Islet precursor cell (in vitro differentiated cells): Measurements from ENCODE around the gene SYT6.

Experiments
- DNase-seq: peaks from one replicate; pipeline ENCODE4 v3.0.0-alpha.2; 2018

The SYT6 gene

DNA sequence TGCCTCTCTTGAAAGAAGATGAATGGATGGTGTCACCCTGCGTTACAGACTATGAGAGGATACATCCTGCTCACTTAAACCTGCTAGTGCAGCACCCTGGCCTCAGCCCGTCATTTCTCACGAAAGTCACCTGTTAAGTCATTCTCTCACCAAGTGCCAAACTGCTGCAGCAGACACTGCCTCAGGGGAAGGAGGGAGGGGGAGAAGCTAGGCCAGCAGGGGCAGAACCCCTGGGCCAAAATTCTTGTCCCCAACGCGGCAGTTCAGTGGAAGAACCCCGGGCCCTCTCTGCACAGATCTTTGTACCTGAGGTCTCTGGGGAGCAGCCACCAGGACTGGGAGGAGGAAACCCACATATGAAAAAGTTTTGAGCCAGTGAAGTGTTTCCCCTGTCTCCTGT lies 37.6 kb downstream of the SYT6 start:
- peak; percentile 68 for DNase-seq

GRCh38 chr1:114114185-114115094 lies 39.2 kb downstream of the SYT6 start:
- DNase-seq, result no peak

GRCh38 chr1:114113411-114114184 lies 40.1 kb downstream of the SYT6 start:
- no peak for DNase-seq

DNA sequence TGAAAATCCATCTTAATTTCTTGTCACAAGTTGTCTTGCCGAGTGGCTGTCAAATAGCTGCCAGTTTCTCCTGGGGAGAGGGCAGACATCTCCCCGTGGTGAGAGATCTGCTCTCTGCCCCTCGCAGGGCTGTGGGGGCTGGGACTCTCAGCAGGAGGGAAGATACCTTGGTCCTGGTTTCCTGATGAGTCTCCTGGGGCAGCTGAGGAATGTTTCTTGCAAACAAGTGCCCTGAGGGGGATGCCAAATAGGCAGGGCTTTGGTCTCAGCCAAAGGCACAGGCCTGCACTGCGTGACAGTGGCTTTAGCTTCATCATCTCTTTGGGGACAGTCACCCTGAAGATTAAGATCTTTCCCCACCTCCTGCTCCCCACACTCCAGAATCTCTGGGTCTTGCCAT lies 40.9 kb downstream of the SYT6 start:
- DNase-seq, result peak; percentile 87

GRCh38 chr1:114111731-114112641 lies 41.7 kb downstream of the SYT6 start:
- DNase-seq, result no peak

DNA sequence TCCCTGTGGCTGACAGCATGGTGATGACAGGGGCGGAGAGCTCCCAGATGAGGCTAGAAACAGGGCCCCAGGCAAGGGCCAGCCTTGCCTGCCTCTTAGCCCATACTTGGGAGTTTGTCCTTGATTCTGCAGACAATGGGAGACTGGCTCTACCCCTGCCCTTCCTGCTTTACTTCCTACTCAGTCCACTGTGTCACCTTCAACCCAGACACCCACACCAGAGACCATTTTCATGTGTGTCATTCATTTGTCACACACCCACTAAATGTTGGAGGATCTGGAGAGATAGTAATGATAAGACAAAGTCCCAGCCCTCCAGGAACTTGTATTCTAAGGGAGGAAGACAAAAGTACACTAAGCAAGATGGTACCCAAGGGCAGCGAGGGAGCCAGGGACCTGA lies 43.7 kb downstream of the SYT6 start:
- DNase-seq, result no peak

DNA sequence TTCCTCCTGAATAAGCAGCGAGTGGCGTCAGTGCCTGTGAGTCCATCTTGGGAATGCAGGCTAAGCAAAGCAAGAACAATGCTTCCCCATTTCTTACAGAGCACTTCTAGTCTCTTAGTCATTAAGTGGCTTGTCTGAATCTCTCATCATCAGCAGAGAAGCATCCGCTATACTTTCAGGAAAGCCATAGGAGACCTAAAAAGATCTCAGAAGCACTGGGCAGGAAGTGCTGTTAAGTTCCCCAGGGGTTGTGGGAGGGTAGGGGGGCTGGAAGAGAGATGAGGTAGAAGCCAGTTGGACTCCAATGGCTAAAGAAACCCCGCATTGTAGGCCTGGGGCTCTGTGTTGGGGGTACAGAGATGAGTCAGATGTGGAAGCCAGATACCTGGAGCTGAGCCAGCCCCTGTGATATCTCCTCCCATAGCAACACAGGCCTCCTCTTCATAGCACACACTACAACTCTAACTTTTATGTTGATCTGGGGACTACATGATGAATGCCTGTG lies 44.9 kb downstream of the SYT6 start:
- DNase-seq, result no peak

GRCh38 chr1:114107474-114108435 lies 45.9 kb downstream of the SYT6 start:
- DNase-seq, result no peak

DNA sequence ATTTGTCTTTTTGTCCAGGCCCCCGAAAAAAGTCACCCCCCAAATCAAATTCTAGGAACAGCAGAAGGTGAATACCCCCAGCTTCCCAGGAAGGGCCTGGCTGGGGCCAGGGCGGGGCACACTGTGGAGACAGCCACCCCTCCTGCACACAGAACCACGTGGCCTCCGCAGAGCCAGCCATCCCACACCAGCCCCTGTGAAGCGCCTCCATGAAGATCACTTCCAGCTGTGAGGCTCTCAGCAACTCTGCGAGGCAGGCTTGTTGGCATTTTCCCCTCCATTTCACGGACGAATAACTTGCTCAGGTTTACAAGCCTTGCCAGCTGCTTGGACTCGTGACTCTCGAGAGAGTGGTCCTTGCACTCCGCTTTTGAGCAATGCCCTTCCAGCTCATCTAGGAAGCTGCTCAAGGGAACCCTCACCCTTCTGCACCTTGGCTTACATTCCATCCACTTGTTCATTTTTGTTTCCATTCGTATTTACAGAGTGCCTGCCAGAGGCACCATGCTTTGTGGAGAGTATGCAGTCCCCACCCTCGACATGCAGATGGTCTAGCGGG lies 48.2 kb downstream of the SYT6 start:
- no peak for DNase-seq

DNA sequence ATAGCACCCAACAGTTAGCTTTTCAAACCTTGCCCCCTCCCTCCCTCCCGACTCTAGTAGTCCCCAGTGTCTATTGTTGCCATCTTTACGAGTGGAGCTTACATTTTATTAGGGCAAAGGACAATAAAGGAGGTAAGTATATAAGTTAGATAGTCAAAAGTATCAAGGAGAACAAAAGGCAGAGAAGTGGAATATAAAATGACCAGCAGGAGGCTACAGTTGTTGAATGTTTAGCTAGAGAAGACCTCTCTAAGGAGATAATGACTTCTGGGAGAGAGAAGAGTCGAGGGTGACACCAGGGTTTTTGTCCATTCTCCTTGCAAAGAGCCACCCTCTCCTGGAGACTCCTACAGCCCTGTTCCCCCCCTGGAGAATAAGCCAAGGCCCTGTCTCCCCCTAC lies 48.7 kb downstream of the SYT6 start:
- DNase-seq, result no peak

GRCh38 chr1:114103992-114104391 lies 49.7 kb downstream of the SYT6 start:
- DNase-seq, result no peak

DNA sequence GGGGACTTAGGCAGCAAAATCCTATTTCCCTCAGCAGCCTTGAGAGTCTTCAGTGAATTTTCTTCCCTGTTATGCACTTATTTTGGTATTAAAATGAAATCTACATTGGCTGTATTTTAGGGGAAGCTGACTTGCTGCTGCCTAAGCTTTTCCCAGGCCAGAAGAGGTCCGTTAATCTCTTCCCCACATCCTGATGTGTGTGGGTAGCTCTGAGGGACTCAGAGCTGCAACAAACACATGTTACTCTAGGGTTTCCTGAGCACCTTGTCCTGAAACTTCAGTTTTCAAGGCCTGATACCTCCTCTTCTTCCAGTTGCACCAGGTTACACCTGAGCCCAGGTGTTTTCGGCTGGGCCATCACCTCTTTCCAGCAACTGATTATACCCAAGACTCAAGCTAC lies 51.5 kb downstream of the SYT6 start:
- no peak for DNase-seq

GRCh38 chr1:114100148-114100547 lies 53.5 kb downstream of the SYT6 start:
- DNase-seq, result no peak

GRCh38 chr1:114099268-114099667 lies 54.4 kb downstream of the SYT6 start:
- no peak for DNase-seq

DNA sequence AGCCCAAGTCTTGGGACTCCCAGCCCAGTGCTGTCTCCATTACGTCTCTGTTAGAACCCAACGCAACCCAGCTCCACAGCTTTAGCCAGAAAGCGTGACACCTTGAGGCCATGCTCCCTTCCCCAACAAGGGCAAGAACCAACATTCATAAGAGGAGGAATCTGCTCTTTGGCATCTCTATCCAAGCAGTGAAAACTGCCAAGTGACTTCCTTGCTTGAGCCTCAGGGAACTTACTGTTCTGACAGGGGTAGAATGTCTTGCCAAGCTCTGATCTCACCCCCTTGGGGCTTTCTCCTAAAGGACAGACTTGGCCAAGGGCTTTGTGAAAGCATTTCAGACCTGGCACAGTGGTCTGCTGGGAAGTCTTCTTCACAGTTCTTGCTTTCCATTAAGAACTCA lies 56.6 kb downstream of the SYT6 start:
- DNase-seq, result no peak

DNA sequence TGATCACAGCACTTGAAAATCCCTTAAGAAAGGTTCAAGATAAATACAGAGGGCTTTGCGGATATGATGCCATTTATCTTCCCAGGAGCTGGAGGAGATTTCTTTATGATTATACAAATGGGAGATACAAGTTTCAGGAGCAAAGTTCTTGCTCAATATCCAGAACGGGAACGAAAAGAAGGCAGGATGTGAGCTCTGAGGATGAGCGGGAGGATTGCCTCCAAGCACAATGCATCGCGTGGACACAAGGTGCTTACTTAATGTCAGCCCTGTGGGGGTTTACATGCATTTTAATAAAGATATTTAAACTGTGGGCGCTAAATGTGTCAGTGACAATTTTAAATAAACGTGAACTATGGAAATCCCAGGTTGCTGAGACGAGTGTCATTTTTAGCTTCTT lies 59.0 kb downstream of the SYT6 start:
- no peak for DNase-seq

DNA sequence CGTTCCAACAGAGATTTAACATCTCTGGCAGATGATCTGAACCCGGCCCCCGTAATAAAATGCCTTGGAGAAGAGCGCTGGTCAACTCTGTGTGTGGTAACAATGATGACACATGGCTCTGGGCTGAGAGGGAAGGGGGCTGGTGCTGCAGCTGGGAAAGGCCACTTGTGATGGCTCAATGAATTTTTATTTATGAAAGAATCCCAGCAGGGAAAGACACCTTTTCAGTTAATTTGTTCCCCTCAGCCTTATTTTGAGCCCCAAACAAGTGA lies 59.4 kb downstream of the SYT6 start:
- no peak for DNase-seq

DNA sequence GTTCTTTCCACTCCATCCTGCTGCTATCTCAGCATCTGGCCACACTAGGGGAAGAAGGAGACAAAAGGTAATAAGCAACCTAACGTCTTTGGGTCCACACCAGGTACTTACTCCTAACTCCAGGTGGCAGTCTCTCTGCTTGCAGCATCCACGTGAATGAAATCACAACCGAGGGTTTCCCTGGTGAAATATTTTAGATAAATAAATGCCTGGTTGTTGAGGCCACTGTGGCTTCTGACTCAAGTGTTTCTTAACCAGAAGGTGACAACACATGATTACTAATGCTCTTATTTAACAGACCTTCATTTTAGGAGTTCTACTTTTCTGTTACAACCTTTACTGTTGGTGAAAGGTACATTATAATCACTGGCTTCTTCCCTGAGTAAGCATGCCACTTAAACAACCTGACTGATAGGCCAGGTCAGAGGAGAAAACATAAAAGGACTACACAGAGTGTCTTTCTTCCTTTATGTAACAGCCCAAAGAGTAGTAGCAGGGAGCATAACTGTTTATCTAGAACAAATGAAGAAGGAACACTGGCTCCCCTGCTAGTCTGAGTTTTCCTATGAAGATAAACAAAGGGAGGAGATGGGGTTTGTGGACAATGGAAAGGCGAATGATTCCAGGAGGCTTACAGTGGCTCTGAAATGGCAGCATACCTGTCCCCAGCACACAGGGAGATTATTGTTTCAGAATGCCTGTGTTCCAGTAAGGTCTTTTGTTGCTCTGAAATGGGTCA lies 59.9 kb downstream of the SYT6 start:
- DNase-seq, result no peak

- DNase-seq, result no peak
These were observed 61.2 kb downstream of the SYT6 start for GRCh38 chr1:114092186-114093062.

DNA sequence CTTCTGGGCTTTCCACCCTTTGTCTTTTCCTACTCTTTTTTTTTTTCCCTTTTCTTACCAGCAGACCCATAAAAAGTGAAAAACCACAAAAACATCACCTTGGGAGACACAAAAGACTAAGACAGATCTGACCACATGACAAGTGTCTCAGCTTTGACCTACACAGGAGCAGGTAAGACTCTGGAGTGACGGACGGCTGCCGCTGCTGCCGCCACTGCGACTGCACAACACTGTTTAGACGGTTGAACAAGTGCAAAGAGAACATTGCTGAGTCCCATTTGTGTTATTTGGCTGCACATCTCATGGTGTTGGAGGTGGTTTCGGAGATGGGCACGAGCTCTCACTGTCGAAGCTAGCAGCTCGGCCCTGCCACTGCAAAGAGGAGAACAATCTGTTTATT lies 62.0 kb downstream of the SYT6 start:
- no peak for DNase-seq
